ELR (cell line): ENCODE data around the gene GABBR2.

Source experiments
- DNase-seq: peaks from one replicate; pipeline ENCODE4 v3.0.0-alpha.2; 2015; ENCODE audit warnings: low read depth

The GABBR2 gene

GRCh38 chr9:98399950-98400683 is 308.6 kb downstream of the GABBR2 start:
- DNase-seq: no peak

- DNase-seq: no peak
These were observed 312.1 kb downstream of the GABBR2 start for GRCh38 chr9:98396656-98397055.

GRCh38 chr9:98396236-98396635 is 312.5 kb downstream of the GABBR2 start:
- DNase-seq: no peak

GRCh38 chr9:98391867-98392266 is 316.9 kb downstream of the GABBR2 start:
- DNase-seq: no peak

- peak; percentile 27 for DNase-seq
These were observed 317.3 kb downstream of the GABBR2 start for GRCh38 chr9:98391406-98391805.

- DNase-seq: no peak
These were observed 323.0 kb downstream of the GABBR2 start for GRCh38 chr9:98385751-98386150.

- DNase-seq: peak; percentile 30
These were observed 325.0 kb downstream of the GABBR2 start for GRCh38 chr9:98383758-98384157.

GRCh38 chr9:98381311-98382103 is 327.2 kb downstream of the GABBR2 start:
- no peak for DNase-seq

GRCh38 chr9:98380065-98380681 is 328.6 kb downstream of the GABBR2 start:
- DNase-seq: peak; percentile 81

GRCh38 chr9:98379572-98379971 is 329.2 kb downstream of the GABBR2 start:
- DNase-seq: no peak

GRCh38 chr9:98378794-98379193 is 329.9 kb downstream of the GABBR2 start:
- DNase-seq: peak; percentile 37

GRCh38 chr9:98378206-98378780 is 330.4 kb downstream of the GABBR2 start:
- no peak for DNase-seq

GRCh38 chr9:98375138-98375726 is 333.5 kb downstream of the GABBR2 start:
- peak; percentile 96 for DNase-seq

GRCh38 chr9:98374385-98375051 is 334.2 kb downstream of the GABBR2 start:
- peak; percentile 97 for DNase-seq

GRCh38 chr9:98373609-98374008 is 335.1 kb downstream of the GABBR2 start:
- DNase-seq: peak; percentile 76

GRCh38 chr9:98372077-98372836 is 336.5 kb downstream of the GABBR2 start:
- DNase-seq: no peak

GRCh38 chr9:98370976-98371315 is 337.8 kb downstream of the GABBR2 start:
- no peak for DNase-seq

GRCh38 chr9:98370300-98370975 is 338.3 kb downstream of the GABBR2 start:
- no peak for DNase-seq

GRCh38 chr9:98369896-98370295 is 338.8 kb downstream of the GABBR2 start:
- DNase-seq: no peak

GRCh38 chr9:98369471-98369870 is 339.3 kb downstream of the GABBR2 start:
- DNase-seq: no peak
